ENCODE results near the gene COL6A1.

DNA sequence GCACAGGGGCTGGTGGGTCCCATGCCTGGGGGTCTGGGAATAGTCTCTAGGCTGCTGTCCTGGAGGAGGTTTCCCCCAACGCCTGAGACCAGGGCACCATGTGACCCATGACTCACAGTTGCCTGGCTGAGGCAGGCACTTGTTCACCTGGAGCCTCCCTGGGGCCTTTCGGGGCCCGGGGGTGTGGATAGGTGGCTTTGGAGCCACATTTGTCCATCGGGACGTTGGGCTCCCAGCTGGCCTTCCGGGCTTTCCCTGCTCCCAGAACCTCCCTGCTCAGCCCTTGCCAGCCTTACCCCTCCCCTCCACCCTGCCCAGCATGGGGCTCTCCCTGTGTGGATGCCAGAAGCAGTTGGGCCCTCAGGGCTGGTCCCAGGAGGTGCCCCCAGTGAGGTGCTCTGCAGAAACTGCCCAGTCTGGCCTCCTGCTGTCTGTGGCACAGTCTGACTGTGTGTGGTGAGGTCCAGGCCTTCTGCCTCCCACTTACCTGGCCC, 14.2 kb downstream of the COL6A1 start:
- TF ChIP-seq CTCF (IDR thresholded peaks at IDR 0.05), result no peak
- TF ChIP-seq CHD2 (IDR thresholded peaks at IDR 0.05; ENCODE audit: low read length, partially characterized antibody), result no peak
- no peak for TF ChIP-seq ESRRA (IDR thresholded peaks at IDR 0.05; ENCODE audit: borderline replicate concordance, low read length)
- TF ChIP-seq MAFK (IDR thresholded peaks at IDR 0.05; ENCODE audit: partially characterized antibody), result no peak

All from A549 (cell line).